Thoracic aorta (tissue), 2 donors: ENCODE measurements around the gene ZDHHC17. TPM values are rescaled to one million over a fixed set of nuclear protein-coding genes. Genes with fewer than 3 reads are reported as not detected.

Experiments
- ATAC-seq: fragments of 150-250 bp; one replicate; pipeline ENCODE4 v1.8.0; 2017; ENCODE audit warnings: low read depth; ENCODE audit not compliant: insufficient number of reproducible peaks, low FRiP score
- DNase-seq: peaks from one replicate; pipeline ENCODE4 v3.0.0-alpha.2; 2020; ENCODE audit warnings: low spot score
- H3K27ac ChIP-seq, 2 donors: fragments of 200-600 bp; sonication (generic); 1 replicate in 1 of 2; 2 replicates in 1 of 2; pipeline ENCODE4 v1.5.1; 2016; ENCODE audit warnings: mild to moderate bottlenecking in 2 of 2, moderate library complexity in 2 of 2
- H3K27me3 ChIP-seq: fragments of 200-600 bp; sonication (generic); replicated peaks from 2 replicates; pipeline ENCODE4 v1.6.0; 2016; ENCODE audit warnings: mild to moderate bottlenecking; ENCODE audit not compliant: insufficient read depth
- H3K36me3 ChIP-seq: fragments of 200-600 bp; sonication (generic); one replicate; pipeline ENCODE4 v1.5.1; 2016
- H3K4me1 ChIP-seq, 2 donors: fragments of 200-600 bp; sonication (generic); 1 replicate in 1 of 2; 2 replicates in 1 of 2; pipeline versions ENCODE4 v1.5.1 to v1.6.0; 2016; ENCODE audit warnings: low read depth in 2 of 2, mild to moderate bottlenecking in 1 of 2; ENCODE audit not compliant: control insufficient read depth in 1 of 2
- H3K4me3 ChIP-seq: fragments of 200-600 bp; sonication (generic); 2 replicates; pipeline ENCODE4 v1.5.1; 2016; ENCODE audit warnings: mild to moderate bottlenecking
- H3K9me3 ChIP-seq: fragments of 200-600 bp; sonication (generic); 2 replicates; pipeline ENCODE4 v1.5.1; 2016
- CTCF ChIP-seq: fragments of 200-600 bp; sonication (generic); IDR thresholded peaks from one replicate; pipeline ENCODE4 v1.5.1; 2019; ENCODE audit warnings: antibody characterized with exemption
- total RNA-seq, 2 donors: library from RNA; depleted of rRNA; stranded (reverse); fragments of >200 nt; gene quantifications; one replicate each; pipeline versions ENCODE4 v1.1.0 to v1.2.3, GENCODE V29; 2016

ZDHHC17 gene
- total RNA-seq, 2 donors from 2014 or later = 21.7 to 68.8 TPM

GRCh38 chr12:76789335-76790050 is 25.6 kb downstream of the ZDHHC17 start:
- H3K4me1 ChIP-seq = peaks cover 2 to 17% of the 10 kb centered on the region in 2 donors
- TF ChIP-seq CTCF = no peak
- no peaks in the 10 kb centered on the region for H3K27me3 ChIP-seq
- no peak overlapping the region for H3K27ac ChIP-seq
- no peak overlapping the region for H3K4me3 ChIP-seq
- no peak for ATAC-seq
- no peak for DNase-seq
- no peaks in the 10 kb centered on the region for H3K36me3 ChIP-seq
- H3K9me3 ChIP-seq = no peaks in the 10 kb centered on the region

GRCh38 chr12:76790564-76791552 is 26.9 kb downstream of the ZDHHC17 start:
- H3K27ac ChIP-seq = no peak overlapping the region
- ATAC-seq (no peak), DNase-seq (no peak)
- TF ChIP-seq CTCF = peak; percentile 67
- H3K4me3 ChIP-seq = no peak overlapping the region
- no peaks in the 10 kb centered on the region for H3K9me3 ChIP-seq
- peaks cover 0 to 6% of the 10 kb centered on the region in 2 donors for H3K4me1 ChIP-seq
- no peaks in the 10 kb centered on the region for H3K36me3 ChIP-seq
- no peaks in the 10 kb centered on the region for H3K27me3 ChIP-seq

- Histone ChIP-seq H3K27me3 (no peaks in the 10 kb centered on the region), H3K4me1 (peaks cover 0 to 6% of the 10 kb centered on the region in 2 donors), H3K4me3 (no peak overlapping the region), H3K9me3 (no peaks in the 10 kb centered on the region), H3K27ac (no peak overlapping the region), H3K36me3 (no peaks in the 10 kb centered on the region)
- TF ChIP-seq CTCF = no peak
- DNase-seq (no peak), ATAC-seq (no peak)
Measured at GRCh38 chr12:76792828-76793227, 28.9 kb downstream of the ZDHHC17 start.

- no peak overlapping the region for H3K4me3 ChIP-seq
- peaks cover 3% of the 10 kb centered on the region for H3K9me3 ChIP-seq
- no peak overlapping the region for H3K27ac ChIP-seq
- ATAC-seq = no peak
- H3K27me3 ChIP-seq = no peaks in the 10 kb centered on the region
- no peak for TF ChIP-seq CTCF
- no peak for DNase-seq
- no peaks in the 10 kb centered on the region for H3K4me1 ChIP-seq
- no peaks in the 10 kb centered on the region for H3K36me3 ChIP-seq
Measured at GRCh38 chr12:76798864-76799263, 34.9 kb downstream of the ZDHHC17 start.

- ATAC-seq (no peak), DNase-seq (no peak)
- Histone ChIP-seq H3K27me3 (no peaks in the 10 kb centered on the region), H3K27ac (no peak overlapping the region), H3K4me1 (no peaks in the 10 kb centered on the region), H3K36me3 (no peaks in the 10 kb centered on the region), H3K4me3 (no peak overlapping the region), H3K9me3 (peaks cover 3% of the 10 kb centered on the region)
- TF ChIP-seq CTCF = no peak
Measured at GRCh38 chr12:76799362-76799761, 35.4 kb downstream of the ZDHHC17 start.
